ENCODE results near the gene BRD9.

DNA sequence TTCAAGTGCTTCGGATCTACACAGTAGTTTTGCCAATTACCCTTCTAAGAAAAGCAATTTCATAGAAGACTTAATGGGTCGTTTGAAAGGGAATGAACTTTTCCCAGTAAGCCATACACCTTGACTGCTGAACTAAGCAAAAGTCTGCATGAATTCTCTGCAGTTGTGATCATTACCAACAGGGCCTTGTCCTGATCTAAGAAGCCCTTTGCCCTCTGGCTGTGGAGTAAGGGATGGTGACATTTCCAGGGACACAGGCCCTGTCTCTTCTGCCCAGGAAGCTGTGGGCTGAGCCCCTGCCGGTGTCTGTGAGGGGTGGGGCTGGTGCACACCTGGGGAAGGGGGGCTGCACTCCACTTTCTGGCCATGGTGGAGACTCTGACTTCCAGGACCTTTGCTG is 72.4 kb downstream of the BRD9 start:
- TF ChIP-seq, protein P1, sequence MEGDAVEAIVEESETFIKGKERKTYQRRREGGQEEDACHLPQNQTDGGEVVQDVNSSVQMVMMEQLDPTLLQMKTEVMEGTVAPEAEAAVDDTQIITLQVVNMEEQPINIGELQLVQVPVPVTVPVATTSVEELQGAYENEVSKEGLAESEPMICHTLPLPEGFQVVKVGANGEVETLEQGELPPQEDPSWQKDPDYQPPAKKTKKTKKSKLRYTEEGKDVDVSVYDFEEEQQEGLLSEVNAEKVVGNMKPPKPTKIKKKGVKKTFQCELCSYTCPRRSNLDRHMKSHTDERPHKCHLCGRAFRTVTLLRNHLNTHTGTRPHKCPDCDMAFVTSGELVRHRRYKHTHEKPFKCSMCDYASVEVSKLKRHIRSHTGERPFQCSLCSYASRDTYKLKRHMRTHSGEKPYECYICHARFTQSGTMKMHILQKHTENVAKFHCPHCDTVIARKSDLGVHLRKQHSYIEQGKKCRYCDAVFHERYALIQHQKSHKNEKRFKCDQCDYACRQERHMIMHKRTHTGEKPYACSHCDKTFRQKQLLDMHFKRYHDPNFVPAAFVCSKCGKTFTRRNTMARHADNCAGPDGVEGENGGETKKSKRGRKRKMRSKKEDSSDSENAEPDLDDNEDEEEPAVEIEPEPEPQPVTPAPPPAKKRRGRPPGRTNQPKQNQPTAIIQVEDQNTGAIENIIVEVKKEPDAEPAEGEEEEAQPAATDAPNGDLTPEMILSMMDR (IDR thresholded peaks at IDR 0.05; ENCODE audit: insufficient read depth, low read depth, low read length), result no peak
- no peak for TF ChIP-seq EZH2 (IDR thresholded peaks at IDR 0.05; ENCODE audit: insufficient read depth, low read length)

Measured in astrocyte (in vitro differentiated cells and primary cell).